Measurements from ENCODE around the gene GCH1. TPM values are rescaled to one million over a fixed set of nuclear protein-coding genes. Genes with fewer than 3 reads are reported as not detected.

GCH1 gene
- 2.1 TPM for polyA plus RNA-seq (2013, experiment 1 of 4)
- 2.3 TPM for polyA plus RNA-seq (2013, experiment 2 of 4)
- polyA plus RNA-seq (2013, experiment 3 of 4) = 2.1 TPM
- 1.9 TPM for polyA plus RNA-seq (2013, experiment 4 of 4)

- no peak within 1 kb of the TSS for H3K27ac ChIP-seq (ENCODE audit: insufficient read depth, low read depth, low read length, poor library complexity, severe bottlenecking)
- H3K36me3 ChIP-seq (ENCODE audit: control insufficient read depth, insufficient read depth, low read length) = no peaks in the 10 kb centered on the region
- WGBS, 2 experiments = 1% methylated on average over 83 of the region's 83 CpGs
- H3K9me3 ChIP-seq (ENCODE audit: control insufficient read depth, low read length) = no peaks in the 10 kb centered on the region
- H3K27me3 ChIP-seq (ENCODE audit: control insufficient read depth, insufficient read depth, low read length, poor library complexity, severe bottlenecking) = peaks cover 49% of the 10 kb centered on the region
- no peaks in the 10 kb centered on the region for H3K4me1 ChIP-seq (ENCODE audit: control insufficient read depth, insufficient read depth, low read length)
- peak within 1 kb of the TSS; percentile 78 for H3K4me3 ChIP-seq (ENCODE audit: insufficient read depth, low read depth, low read length)
Observed at GRCh38 chr14:54902521-54903420, at the start of gene GCH1. GCH1 (minus strand) TSS chr14:54902826; CDS start chr14:54902663, 163 bp downstream.

- 82 to 94% methylated on average over 3 of the region's 3 CpGs for WGBS, 2 experiments
- H3K4me3 ChIP-seq (ENCODE audit: insufficient read depth, low read depth, low read length) = no peak overlapping the region
- H3K4me1 ChIP-seq (ENCODE audit: control insufficient read depth, insufficient read depth, low read length) = no peaks in the 10 kb centered on the region
- H3K36me3 ChIP-seq (ENCODE audit: control insufficient read depth, insufficient read depth, low read length) = peaks cover 21% of the 10 kb centered on the region
- H3K27ac ChIP-seq (ENCODE audit: insufficient read depth, low read depth, low read length, poor library complexity, severe bottlenecking) = no peak overlapping the region
- H3K9me3 ChIP-seq (ENCODE audit: control insufficient read depth, low read length) = no peaks in the 10 kb centered on the region
- H3K27me3 ChIP-seq (ENCODE audit: control insufficient read depth, insufficient read depth, low read length, poor library complexity, severe bottlenecking) = no peaks in the 10 kb centered on the region
Observed at GRCh38 chr14:54947230-54947629, 44.6 kb upstream of the GCH1 start.

- H3K36me3 ChIP-seq (ENCODE audit: control insufficient read depth, insufficient read depth, low read length) = peaks cover 21% of the 10 kb centered on the region
- H3K27ac ChIP-seq (ENCODE audit: insufficient read depth, low read depth, low read length, poor library complexity, severe bottlenecking) = no peak overlapping the region
- H3K4me3 ChIP-seq (ENCODE audit: insufficient read depth, low read depth, low read length) = no peak overlapping the region
- 96 to 99% methylated on average over 4 of the region's 4 CpGs for WGBS, 2 experiments
- H3K4me1 ChIP-seq (ENCODE audit: control insufficient read depth, insufficient read depth, low read length) = no peaks in the 10 kb centered on the region
- no peaks in the 10 kb centered on the region for H3K27me3 ChIP-seq (ENCODE audit: control insufficient read depth, insufficient read depth, low read length, poor library complexity, severe bottlenecking)
- H3K9me3 ChIP-seq (ENCODE audit: control insufficient read depth, low read length) = no peaks in the 10 kb centered on the region
Observed at GRCh38 chr14:54946500-54946899, 43.9 kb upstream of the GCH1 start.

GRCh38 chr14:54944737-54945391, 42.2 kb upstream of the GCH1 start:
- WGBS, 2 experiments = 92% methylated on average over 9 of the region's 9 CpGs

GRCh38 chr14:54942913-54943312, 40.3 kb upstream of the GCH1 start:
- H3K9me3 ChIP-seq (ENCODE audit: control insufficient read depth, low read length) = no peaks in the 10 kb centered on the region
- no peak overlapping the region for H3K4me3 ChIP-seq (ENCODE audit: insufficient read depth, low read depth, low read length)
- WGBS, 2 experiments = 95 to 96% methylated on average over 3 of the region's 4 CpGs
- H3K4me1 ChIP-seq (ENCODE audit: control insufficient read depth, insufficient read depth, low read length) = no peaks in the 10 kb centered on the region
- peaks cover 8% of the 10 kb centered on the region for H3K36me3 ChIP-seq (ENCODE audit: control insufficient read depth, insufficient read depth, low read length)
- no peak overlapping the region for H3K27ac ChIP-seq (ENCODE audit: insufficient read depth, low read depth, low read length, poor library complexity, severe bottlenecking)
- H3K27me3 ChIP-seq (ENCODE audit: control insufficient read depth, insufficient read depth, low read length, poor library complexity, severe bottlenecking) = no peaks in the 10 kb centered on the region

More at GRCh38 chr14:54944737-54945391, 42.2 kb upstream of the GCH1 start:
- no peaks in the 10 kb centered on the region for H3K9me3 ChIP-seq (ENCODE audit: control insufficient read depth, low read length)
- no peak overlapping the region for H3K27ac ChIP-seq (ENCODE audit: insufficient read depth, low read depth, low read length, poor library complexity, severe bottlenecking)
- no peaks in the 10 kb centered on the region for H3K4me1 ChIP-seq (ENCODE audit: control insufficient read depth, insufficient read depth, low read length)
- peaks cover 21% of the 10 kb centered on the region for H3K36me3 ChIP-seq (ENCODE audit: control insufficient read depth, insufficient read depth, low read length)
- no peaks in the 10 kb centered on the region for H3K27me3 ChIP-seq (ENCODE audit: control insufficient read depth, insufficient read depth, low read length, poor library complexity, severe bottlenecking)
- no peak overlapping the region for H3K4me3 ChIP-seq (ENCODE audit: insufficient read depth, low read depth, low read length)

- Histone ChIP-seq H3K27ac (ENCODE audit: insufficient read depth, low read depth, low read length, poor library complexity, severe bottlenecking) (no peak overlapping the region), H3K4me1 (ENCODE audit: control insufficient read depth, insufficient read depth, low read length) (no peaks in the 10 kb centered on the region), H3K4me3 (ENCODE audit: insufficient read depth, low read depth, low read length) (no peak overlapping the region), H3K27me3 (ENCODE audit: control insufficient read depth, insufficient read depth, low read length, poor library complexity, severe bottlenecking) (no peaks in the 10 kb centered on the region), H3K36me3 (ENCODE audit: control insufficient read depth, insufficient read depth, low read length) (no peaks in the 10 kb centered on the region), H3K9me3 (ENCODE audit: control insufficient read depth, low read length) (no peaks in the 10 kb centered on the region)
- WGBS, 2 experiments = no CpG with 5 or more reads among the region's 1 CpG
Observed at GRCh38 chr14:54936816-54937215, 34.2 kb upstream of the GCH1 start.

GRCh38 chr14:54935958-54936357, 33.3 kb upstream of the GCH1 start:
- Histone ChIP-seq H3K9me3 (ENCODE audit: control insufficient read depth, low read length) (no peaks in the 10 kb centered on the region), H3K4me1 (ENCODE audit: control insufficient read depth, insufficient read depth, low read length) (no peaks in the 10 kb centered on the region), H3K27ac (ENCODE audit: insufficient read depth, low read depth, low read length, poor library complexity, severe bottlenecking) (no peak overlapping the region), H3K27me3 (ENCODE audit: control insufficient read depth, insufficient read depth, low read length, poor library complexity, severe bottlenecking) (no peaks in the 10 kb centered on the region), H3K4me3 (ENCODE audit: insufficient read depth, low read depth, low read length) (no peak overlapping the region), H3K36me3 (ENCODE audit: control insufficient read depth, insufficient read depth, low read length) (no peaks in the 10 kb centered on the region)
- 95 to 98% methylated on average over 5 of the region's 5 CpGs for WGBS, 2 experiments

GRCh38 chr14:54935100-54935499, 32.5 kb upstream of the GCH1 start:
- no peaks in the 10 kb centered on the region for H3K27me3 ChIP-seq (ENCODE audit: control insufficient read depth, insufficient read depth, low read length, poor library complexity, severe bottlenecking)
- H3K9me3 ChIP-seq (ENCODE audit: control insufficient read depth, low read length) = no peaks in the 10 kb centered on the region
- 50% methylated on average over 2 of the region's 2 CpGs for WGBS, 2 experiments
- H3K4me3 ChIP-seq (ENCODE audit: insufficient read depth, low read depth, low read length) = no peak overlapping the region
- no peaks in the 10 kb centered on the region for H3K36me3 ChIP-seq (ENCODE audit: control insufficient read depth, insufficient read depth, low read length)
- H3K27ac ChIP-seq (ENCODE audit: insufficient read depth, low read depth, low read length, poor library complexity, severe bottlenecking) = no peak overlapping the region
- H3K4me1 ChIP-seq (ENCODE audit: control insufficient read depth, insufficient read depth, low read length) = no peaks in the 10 kb centered on the region

GRCh38 chr14:54933006-54933405, 30.4 kb upstream of the GCH1 start:
- WGBS, 2 experiments = 100% methylated on average over 1 of the region's 1 CpG; no CpG with 5 or more reads in 1 of the 2 experiments
- H3K36me3 ChIP-seq (ENCODE audit: control insufficient read depth, insufficient read depth, low read length) = no peaks in the 10 kb centered on the region

More at GRCh38 chr14:54933006-54933405, 30.4 kb upstream of the GCH1 start:
- Histone ChIP-seq H3K9me3 (ENCODE audit: control insufficient read depth, low read length) (no peaks in the 10 kb centered on the region), H3K4me1 (ENCODE audit: control insufficient read depth, insufficient read depth, low read length) (no peaks in the 10 kb centered on the region), H3K4me3 (ENCODE audit: insufficient read depth, low read depth, low read length) (no peak overlapping the region), H3K27ac (ENCODE audit: insufficient read depth, low read depth, low read length, poor library complexity, severe bottlenecking) (no peak overlapping the region), H3K27me3 (ENCODE audit: control insufficient read depth, insufficient read depth, low read length, poor library complexity, severe bottlenecking) (no peaks in the 10 kb centered on the region)
